Raji (cell line): ENCODE results near the gene ZNF318.

Experiments
- POLR2A ChIP-seq: IDR thresholded peaks from 2 replicates; pipeline ENCODE4 v1.6.1; 2011; ENCODE audit warnings: low read depth, low read length, control low read depth; ENCODE audit not compliant: insufficient read depth

Gene ZNF318

GRCh38 chr6:43296780-43297497, 72.5 kb downstream of the ZNF318 start:
- TF ChIP-seq POLR2A = no peak

DNA sequence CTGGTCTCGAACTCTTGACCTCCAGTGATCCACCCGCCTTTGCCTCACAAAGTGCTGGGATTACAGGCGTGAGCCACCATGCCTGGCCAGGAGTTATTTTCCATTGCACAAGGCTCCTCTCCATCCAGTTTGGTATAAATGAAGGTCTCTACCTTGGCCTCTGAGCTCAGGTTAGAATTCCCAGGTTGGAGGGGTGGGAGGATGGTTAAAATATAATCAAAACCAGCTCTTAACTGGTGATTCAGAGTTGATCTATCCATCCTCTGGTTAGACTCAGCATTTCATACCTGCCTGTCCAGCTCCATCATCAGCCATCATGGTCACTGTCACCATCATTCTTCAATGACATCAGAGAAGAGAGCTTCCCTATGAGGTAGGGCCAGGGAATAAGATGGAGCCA, 74.0 kb downstream of the ZNF318 start:
- no peak for TF ChIP-seq POLR2A

GRCh38 chr6:43294536-43294935, 74.9 kb downstream of the ZNF318 start:
- no peak for TF ChIP-seq POLR2A

DNA sequence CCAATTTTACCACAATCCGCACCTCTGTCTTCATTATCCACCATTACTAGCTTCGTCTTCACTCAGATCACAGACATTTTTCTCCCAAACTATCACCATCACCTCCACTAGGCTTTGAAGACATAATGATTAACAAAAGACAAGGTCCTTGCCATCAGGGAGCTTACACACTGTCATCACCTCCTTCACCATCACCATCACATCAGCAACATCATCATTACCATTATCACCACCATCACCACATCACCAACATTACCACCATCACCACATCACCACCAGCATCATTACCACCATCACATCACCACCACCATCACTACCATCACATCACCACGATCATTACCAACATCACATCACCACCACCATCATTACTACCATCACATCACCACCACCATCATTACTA, 75.7 kb downstream of the ZNF318 start:
- no peak for TF ChIP-seq POLR2A

GRCh38 chr6:43292763-43293318, 76.6 kb downstream of the ZNF318 start:
- no peak for TF ChIP-seq POLR2A

DNA sequence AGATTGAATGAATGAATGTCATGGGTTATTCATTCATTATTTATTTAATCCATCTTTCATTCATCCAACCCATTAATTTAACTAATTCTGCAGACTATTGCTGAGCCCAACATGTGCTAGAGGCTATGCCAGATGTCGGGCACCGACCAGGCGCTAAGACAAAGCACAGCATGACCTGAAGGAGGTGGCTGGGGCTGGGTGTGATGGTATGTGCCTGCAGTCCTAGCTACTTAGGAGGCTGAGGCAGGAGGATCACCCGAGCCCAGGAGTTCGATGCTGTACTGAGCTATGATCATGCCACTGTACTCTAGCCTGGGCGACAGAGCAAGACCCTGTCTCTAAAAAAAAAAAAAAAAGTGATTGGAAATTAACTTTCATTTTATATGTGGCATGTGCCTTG, 77.1 kb downstream of the ZNF318 start:
- no peak for TF ChIP-seq POLR2A

- no peak for TF ChIP-seq POLR2A
These were observed 77.7 kb downstream of the ZNF318 start for GRCh38 chr6:43291708-43292107.

GRCh38 chr6:43290905-43291355, 78.5 kb downstream of the ZNF318 start:
- TF ChIP-seq POLR2A = no peak

DNA sequence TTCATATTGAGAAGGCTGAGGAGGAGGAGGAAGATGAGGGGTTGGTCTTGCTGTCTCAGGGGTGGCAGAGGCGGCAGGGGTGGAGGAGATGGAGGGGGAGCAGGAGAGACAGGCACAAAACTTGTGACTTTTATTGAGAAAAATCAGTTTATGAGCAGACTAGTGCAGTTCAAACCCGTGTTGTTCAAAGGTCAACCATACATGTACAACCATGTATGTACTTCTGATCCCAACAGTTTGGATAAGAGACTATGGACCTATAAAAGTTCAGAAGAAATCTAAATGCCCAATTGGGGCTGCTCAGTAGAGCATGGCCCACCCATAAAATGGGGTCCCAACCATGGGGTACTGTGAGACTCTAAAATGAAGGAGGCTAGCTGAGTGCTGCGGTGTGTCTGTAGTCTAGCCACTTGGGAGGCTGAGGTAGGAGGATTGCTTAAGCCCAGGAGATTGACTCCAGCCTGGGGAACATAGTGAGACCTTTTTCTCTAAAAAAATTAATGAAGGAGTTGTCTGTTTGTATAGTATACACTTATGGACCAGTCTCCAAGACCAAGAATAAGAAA, 79.0 kb downstream of the ZNF318 start:
- TF ChIP-seq POLR2A = no peak

GRCh38 chr6:43287717-43288679, 81.4 kb downstream of the ZNF318 start:
- TF ChIP-seq POLR2A = no peak

- TF ChIP-seq POLR2A = no peak
These were observed 82.3 kb downstream of the ZNF318 start for GRCh38 chr6:43286980-43287716.

DNA sequence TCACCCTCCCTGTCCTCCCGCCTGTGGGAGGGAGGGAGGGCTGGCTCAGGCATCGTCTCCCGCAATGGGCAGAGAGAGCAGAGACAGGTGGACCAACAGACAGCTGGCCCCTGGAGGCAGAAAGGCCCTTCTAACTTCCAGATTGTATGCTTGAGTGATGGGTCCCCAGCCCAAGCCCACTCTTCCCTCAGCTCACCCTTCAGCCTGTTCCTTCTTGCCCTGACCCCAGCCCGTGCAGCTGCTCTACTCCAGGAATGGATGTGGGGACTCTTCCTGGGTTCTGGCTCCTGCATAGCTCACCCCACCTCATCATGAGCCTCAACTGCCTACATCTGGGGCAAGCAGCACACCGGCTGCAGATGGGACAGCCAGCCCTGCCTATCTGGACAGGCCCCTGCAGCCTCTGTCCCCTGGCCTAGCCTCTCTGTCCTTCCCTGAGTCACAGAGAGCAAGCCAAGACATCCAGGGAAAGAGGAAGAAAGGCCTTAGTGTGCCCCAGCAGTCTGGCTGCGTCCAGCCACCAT, 82.9 kb downstream of the ZNF318 start:
- no peak for TF ChIP-seq POLR2A
